Gastroesophageal sphincter (tissue), 4 donors: ENCODE results near the gene ANKS1B. TPM values are rescaled to one million over a fixed set of nuclear protein-coding genes. Genes with fewer than 3 reads are reported as not detected.

Source experiments
- ATAC-seq: fragments of 150-250 bp; one replicate; pipeline ENCODE4 v1.9.1; 2016; ENCODE audit warnings: mild to moderate bottlenecking, moderate library complexity
- H3K27ac ChIP-seq, 4 donors: fragments of 200-600 bp; sonication (generic) in 3 of 4; 1 replicate in 3 of 4; 2 replicates in 1 of 4; pipeline ENCODE4 v1.5.1; 2016 to 2019
- H3K27me3 ChIP-seq: fragments of 200-600 bp; sonication (generic); one replicate; pipeline ENCODE4 v1.5.1; 2019
- H3K36me3 ChIP-seq, 2 donors: fragments of 200-600 bp; sonication (generic); one replicate each; pipeline ENCODE4 v1.5.1; 2019; ENCODE audit warnings: control low read depth in 1 of 2
- H3K4me1 ChIP-seq, 3 donors: fragments of 200-600 bp; sonication (generic); 1 replicate in 2 of 3; 2 replicates in 1 of 3; pipeline ENCODE4 v1.5.1; 2016 to 2019; ENCODE audit warnings: control low read depth in 2 of 3
- H3K4me3 ChIP-seq, 2 donors: fragments of 200-600 bp; sonication (generic); one replicate each; pipeline ENCODE4 v1.5.1; 2019; ENCODE audit warnings: mild to moderate bottlenecking in 1 of 2, moderate library complexity in 1 of 2
- H3K9me3 ChIP-seq, 3 donors: fragments of 200-600 bp; sonication (generic); one replicate each; pipeline ENCODE4 v1.5.1; 2017 to 2019; ENCODE audit warnings: control low read depth in 2 of 3
- EP300 ChIP-seq: sonication (generic); formaldehyde crosslinking; IDR thresholded peaks from one replicate; pipeline ENCODE4 v1.6.1; 2017; ENCODE audit warnings: antibody characterized with exemption, mild to moderate bottlenecking
- POLR2A ChIP-seq, 2 donors: fragments of 450-650 bp; IDR thresholded peaks; one replicate each; pipeline ENCODE4 v1.6.1; 2017; ENCODE audit warnings: antibody characterized with exemption in 2 of 2, mild to moderate bottlenecking in 2 of 2, moderate library complexity in 1 of 2
- POLR2AphosphoS5 ChIP-seq: sonication (generic); formaldehyde crosslinking; IDR thresholded peaks from one replicate; pipeline ENCODE4 v1.6.1; 2017; ENCODE audit warnings: antibody characterized with exemption
- WGBS, 2 donors: methylation state at CpG; one replicate each; pipeline ENCODE4 v1.1.5; 2018; ENCODE audit warnings: low coverage in 1 of 2; 5-methylcytosine and 5-hydroxymethylcytosine counted together
- total RNA-seq, 4 donors: library from RNA; depleted of rRNA; stranded (reverse); fragments of >200 nt; gene quantifications; one replicate each; pipeline ENCODE4 v1.1.0, GENCODE V29; 2016
- TF ChIP-seq, protein P1 (sequence below), 4 experiments: fragments of 200-600 bp in 2 of 4; fragments of 450-650 bp in 2 of 4; sonication (generic) in 1 of 4; IDR thresholded peaks; one replicate each; pipeline ENCODE4 v1.5.1; 2017 to 2019; ENCODE audit warnings: antibody characterized with exemption in 4 of 4, mild to moderate bottlenecking in 2 of 4, moderate library complexity in 2 of 4

ANKS1B gene
- total RNA-seq, 4 donors from 2014 or later: 9.9 to 31.1 (median 21.4) TPM

DNA sequence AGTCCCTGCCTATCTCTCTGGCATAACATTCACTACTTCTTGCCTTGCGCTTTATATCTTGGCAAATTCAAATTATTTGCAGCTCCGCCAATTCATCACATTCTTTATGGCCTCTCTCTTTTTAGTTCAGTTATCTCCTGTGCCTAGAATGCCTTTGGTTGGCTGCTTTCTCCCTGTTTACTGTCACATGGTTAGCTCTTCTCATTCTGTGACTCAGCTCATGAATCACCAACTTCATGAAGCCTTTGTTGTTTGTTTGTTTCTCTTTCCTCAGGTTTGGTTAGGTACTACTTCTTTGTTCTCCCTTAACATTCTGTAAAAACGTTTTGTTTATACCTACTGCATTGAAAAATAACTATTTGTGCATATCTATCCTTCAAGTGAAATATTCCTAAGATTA lies 713.7 kb downstream of the ANKS1B start:
- Histone ChIP-seq H3K27me3 (no peaks in the 10 kb centered on the region), H3K36me3 (no peaks in the 10 kb centered on the region), H3K4me3 (no peak overlapping the region), H3K27ac (no peak overlapping the region), H3K9me3 (no peaks in the 10 kb centered on the region), H3K4me1 (no peaks in the 10 kb centered on the region)
- ATAC-seq: no peak
- 66 to 68% methylated on average over 3 of the region's 3 CpGs for WGBS, 2 donors
- TF ChIP-seq POLR2A (IDR thresholded peaks at IDR 0.05) (no peak), EP300 (no peak), POLR2AphosphoS5 (no peak)
- TF ChIP-seq, protein P1, sequence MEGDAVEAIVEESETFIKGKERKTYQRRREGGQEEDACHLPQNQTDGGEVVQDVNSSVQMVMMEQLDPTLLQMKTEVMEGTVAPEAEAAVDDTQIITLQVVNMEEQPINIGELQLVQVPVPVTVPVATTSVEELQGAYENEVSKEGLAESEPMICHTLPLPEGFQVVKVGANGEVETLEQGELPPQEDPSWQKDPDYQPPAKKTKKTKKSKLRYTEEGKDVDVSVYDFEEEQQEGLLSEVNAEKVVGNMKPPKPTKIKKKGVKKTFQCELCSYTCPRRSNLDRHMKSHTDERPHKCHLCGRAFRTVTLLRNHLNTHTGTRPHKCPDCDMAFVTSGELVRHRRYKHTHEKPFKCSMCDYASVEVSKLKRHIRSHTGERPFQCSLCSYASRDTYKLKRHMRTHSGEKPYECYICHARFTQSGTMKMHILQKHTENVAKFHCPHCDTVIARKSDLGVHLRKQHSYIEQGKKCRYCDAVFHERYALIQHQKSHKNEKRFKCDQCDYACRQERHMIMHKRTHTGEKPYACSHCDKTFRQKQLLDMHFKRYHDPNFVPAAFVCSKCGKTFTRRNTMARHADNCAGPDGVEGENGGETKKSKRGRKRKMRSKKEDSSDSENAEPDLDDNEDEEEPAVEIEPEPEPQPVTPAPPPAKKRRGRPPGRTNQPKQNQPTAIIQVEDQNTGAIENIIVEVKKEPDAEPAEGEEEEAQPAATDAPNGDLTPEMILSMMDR (IDR thresholded peaks at IDR 0.05): no peak

DNA sequence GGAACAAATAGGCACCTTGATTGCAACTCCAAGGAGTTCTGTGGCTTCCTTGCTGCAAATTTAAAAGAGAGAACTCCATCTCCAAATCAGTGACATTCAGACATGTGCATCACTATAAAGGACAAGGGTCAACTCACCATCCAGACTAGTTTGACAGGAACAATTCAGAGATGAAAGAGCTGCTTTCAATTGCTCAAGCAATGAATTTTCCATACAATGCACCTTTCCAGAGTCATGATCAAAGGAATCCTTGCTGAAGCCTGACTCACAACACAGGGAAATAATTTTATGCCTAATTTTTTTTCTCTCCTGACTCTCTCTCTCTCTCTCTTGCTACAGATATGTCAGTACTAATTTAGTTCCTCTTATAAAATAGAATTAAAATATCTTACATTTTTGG lies 717.7 kb downstream of the ANKS1B start:
- Histone ChIP-seq H3K9me3 (no peaks in the 10 kb centered on the region), H3K27ac (no peak overlapping the region)
- TF ChIP-seq, protein P1 (IDR thresholded peaks at IDR 0.05): no peak
- TF ChIP-seq POLR2A (IDR thresholded peaks at IDR 0.05): no peak
- no peak for TF ChIP-seq POLR2AphosphoS5
- TF ChIP-seq EP300: no peak

DNA sequence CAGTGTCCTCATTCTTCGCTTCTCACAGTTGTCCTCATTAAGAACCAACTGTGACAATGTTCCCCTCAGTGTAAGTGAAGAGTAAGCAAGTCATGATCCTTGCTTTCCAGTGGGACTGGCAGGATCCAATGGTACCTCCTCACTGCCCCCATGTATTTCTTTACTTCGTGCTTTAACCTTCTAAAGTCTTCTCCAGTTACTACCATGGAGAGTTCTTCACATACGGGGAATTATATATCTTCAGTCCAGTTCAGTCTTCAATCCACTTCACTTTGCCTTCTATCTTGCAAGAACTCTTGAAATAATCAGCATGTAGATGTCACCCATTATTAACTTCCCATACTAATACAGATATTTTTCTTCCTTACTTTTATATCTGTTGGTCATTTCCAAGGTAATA lies 719.1 kb downstream of the ANKS1B start:
- ATAC-seq: no peak
- Histone ChIP-seq H3K9me3 (no peaks in the 10 kb centered on the region), H3K4me3 (no peak overlapping the region), H3K27ac (no peak overlapping the region), H3K36me3 (no peaks in the 10 kb centered on the region), H3K4me1 (no peaks in the 10 kb centered on the region), H3K27me3 (no peaks in the 10 kb centered on the region)
- TF ChIP-seq POLR2A (IDR thresholded peaks at IDR 0.05): no peak
- no peak for TF ChIP-seq POLR2AphosphoS5
- TF ChIP-seq EP300: no peak
- TF ChIP-seq, protein P1 (IDR thresholded peaks at IDR 0.05): no peak
- WGBS, 2 donors: 75 to 100% methylated on average over 3 of the region's 3 CpGs

More for the DNA sequence above, 717.7 kb downstream of the ANKS1B start:
- Histone ChIP-seq H3K36me3 (no peaks in the 10 kb centered on the region), H3K4me1 (no peaks in the 10 kb centered on the region), H3K4me3 (no peak overlapping the region), H3K27me3 (no peaks in the 10 kb centered on the region)
- no peak for ATAC-seq

DNA sequence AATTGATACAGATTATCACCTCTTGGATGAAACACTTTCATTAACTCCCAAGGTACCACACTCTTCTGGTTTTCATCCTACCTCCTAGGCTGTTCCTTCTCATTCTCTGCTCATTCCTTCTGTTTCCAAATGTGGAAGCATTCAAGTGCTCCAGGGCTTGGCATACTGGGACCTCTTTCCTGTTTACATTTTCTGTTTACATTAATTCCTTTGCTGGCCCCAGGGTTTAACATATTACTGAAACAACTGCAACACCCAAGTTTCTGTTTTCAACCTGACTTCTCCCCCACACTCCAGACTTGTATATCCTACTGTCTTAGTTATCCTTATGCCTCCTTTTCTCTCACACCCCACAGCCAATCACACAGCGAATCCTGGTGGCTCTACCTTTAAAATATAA lies 723.5 kb downstream of the ANKS1B start:
- peaks cover 3 to 14% (median 5%) of the 10 kb centered on the region in 3 donors for H3K4me1 ChIP-seq
- no peaks in the 10 kb centered on the region for H3K9me3 ChIP-seq
- H3K4me3 ChIP-seq: no peak overlapping the region
- 78 to 94% methylated on average over 1 of the region's 1 CpG for WGBS, 2 donors
- TF ChIP-seq POLR2AphosphoS5 (no peak), EP300 (no peak), POLR2A (IDR thresholded peaks at IDR 0.05) (no peak)
- TF ChIP-seq, protein P1 (IDR thresholded peaks at IDR 0.05): no peak
- H3K36me3 ChIP-seq: no peaks in the 10 kb centered on the region
- H3K27me3 ChIP-seq: no peaks in the 10 kb centered on the region
- no peak for ATAC-seq
- H3K27ac ChIP-seq: no peak overlapping the region

DNA sequence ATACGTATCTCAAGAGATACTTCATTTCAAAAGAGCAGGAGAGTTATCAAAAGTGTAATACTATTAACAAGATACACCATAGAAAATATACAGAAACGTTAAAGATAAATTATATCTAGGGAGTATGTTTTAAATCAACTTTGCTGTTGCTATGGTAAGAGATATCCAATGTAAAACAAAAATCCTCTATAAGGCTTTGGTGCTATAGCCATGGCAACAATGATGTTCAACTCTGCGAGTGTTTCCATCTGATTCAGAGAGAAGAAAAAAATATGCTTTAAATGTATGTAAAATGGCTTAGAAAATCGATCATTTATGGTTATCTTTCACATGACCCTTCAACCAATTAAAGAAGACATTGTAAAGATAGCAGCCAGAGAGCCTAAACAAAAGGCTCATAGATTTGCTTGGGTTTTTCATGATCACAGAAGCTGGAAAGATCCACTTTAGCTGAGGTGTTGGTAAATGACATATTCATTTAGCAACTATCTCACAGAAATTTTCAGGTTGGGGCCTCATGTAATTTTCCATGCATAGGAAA lies 724.2 kb downstream of the ANKS1B start:
- Histone ChIP-seq H3K27me3 (no peaks in the 10 kb centered on the region), H3K36me3 (no peaks in the 10 kb centered on the region), H3K4me3 (no peak overlapping the region), H3K9me3 (no peaks in the 10 kb centered on the region), H3K4me1 (peaks cover 3 to 14% (median 5%) of the 10 kb centered on the region in 3 donors), H3K27ac (no peak overlapping the region)
- no peak for ATAC-seq
- 45 to 48% methylated on average over 4 of the region's 4 CpGs for WGBS, 2 donors
- TF ChIP-seq POLR2A (IDR thresholded peaks at IDR 0.05) (no peak), EP300 (no peak), POLR2AphosphoS5 (no peak)
- TF ChIP-seq, protein P1 (IDR thresholded peaks at IDR 0.05): no peak
